HG03280 (cell line): Measurements from ENCODE around the gene MEGF8.

Experiments
- ATAC-seq: cut with Tn5 transposase; IDR thresholded peaks from one replicate; pipeline ENCODE4 v1.9.1; 2021; ENCODE audit warnings: mild to moderate bottlenecking, moderate library complexity; ENCODE audit not compliant: unreplicated experiment

The MEGF8 gene

GRCh38 chr19:42378225-42379215, 53.1 kb downstream of the MEGF8 start:
- ATAC-seq, result no peak

DNA sequence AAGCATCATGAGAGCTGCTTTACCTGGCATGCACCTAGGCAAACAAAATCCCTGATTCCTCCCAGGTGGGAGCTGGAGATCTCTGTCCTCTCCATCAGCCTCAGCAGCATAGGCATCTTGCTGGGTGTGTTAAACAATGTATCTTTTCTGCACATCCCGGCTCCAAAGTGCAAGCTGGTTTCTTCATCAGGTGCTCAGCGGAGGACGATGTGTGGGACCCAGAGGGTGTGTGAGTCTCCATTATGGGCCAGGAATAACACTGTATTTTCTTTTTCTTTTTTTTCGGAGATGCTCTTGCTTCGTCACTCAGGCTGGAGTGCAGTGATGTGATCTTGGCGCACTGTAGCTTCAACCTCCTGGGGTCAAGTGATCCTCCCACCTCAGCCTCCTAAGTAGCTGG, 54.7 kb downstream of the MEGF8 start:
- ATAC-seq, result no peak

DNA sequence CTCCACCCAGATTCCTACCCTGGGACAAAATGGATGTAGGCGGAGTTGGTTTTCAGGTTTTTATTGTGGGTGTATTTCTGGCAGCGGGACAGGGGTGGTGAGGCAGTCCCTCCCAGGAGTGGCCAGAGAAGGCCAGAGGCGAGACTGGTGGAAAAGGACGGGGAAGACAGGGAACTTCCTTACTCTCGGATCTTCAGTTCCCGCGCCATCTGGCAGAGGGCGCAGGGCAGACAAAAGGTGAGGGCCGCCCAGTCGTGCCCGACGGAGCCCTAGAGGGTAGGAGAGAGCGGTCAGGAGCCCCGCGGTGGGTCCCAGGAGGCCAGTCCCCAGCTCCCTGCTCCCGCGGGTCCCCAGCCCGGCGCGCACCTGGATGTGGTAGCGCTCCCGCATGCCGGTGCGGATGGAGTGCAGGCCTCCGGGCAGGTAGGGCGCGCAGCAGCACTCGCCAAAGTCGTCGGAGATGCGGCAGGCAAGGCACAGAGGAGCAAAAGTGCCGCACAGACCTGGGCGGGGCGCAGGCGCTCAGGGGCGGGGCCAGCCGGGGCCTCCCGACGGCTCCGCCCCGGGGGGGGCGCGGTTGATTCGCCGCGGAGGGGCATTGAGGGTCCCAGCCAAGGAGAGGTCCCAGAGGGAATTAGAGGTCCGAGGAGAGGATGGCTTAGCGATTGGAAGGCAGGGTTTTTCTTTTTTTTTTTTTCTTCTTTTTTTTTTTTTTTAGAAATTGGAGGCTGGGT, 61.7 kb downstream of the MEGF8 start:
- ATAC-seq, result peak; percentile 63

DNA sequence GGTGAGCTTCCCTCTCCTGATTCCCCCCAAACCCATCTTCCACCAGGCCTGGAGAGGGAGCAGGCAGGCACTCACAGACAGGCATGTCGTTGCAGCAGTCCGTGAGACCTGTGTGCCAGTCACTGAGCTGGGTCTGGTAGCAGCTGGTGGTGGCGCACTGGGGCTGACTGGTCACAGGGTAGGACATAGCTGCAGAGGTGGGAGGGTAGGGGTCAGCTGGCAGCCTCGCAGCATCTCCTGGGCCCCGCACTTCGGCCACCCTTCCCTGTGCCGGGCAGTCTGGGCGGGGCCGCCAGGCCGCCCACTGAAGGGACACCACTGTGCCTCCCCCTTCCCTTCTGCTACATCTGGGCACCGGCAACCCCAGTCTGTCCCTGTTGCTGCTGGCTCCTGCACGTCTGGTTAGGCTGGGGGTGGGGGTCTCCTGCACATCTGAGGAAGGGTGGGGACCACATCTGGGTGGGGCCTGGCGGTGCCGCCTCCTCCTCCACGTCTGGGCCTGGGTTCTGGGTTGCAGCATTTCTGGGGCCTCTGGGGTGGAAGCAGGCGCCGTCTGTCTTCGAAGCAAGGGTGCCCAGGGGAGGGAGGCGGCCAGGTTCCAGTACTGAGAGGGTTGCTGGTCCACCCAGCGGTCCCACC, 63.5 kb downstream of the MEGF8 start:
- no peak for ATAC-seq

GRCh38 chr19:42389899-42390298, 64.5 kb downstream of the MEGF8 start, which contains the start of gene CNFN:
Gene CNFN, minus strand, starts transcription at chr19:42390297. Its CDS starts 1,260 bp downstream, at chr19:42389037.
- no peak for ATAC-seq

- ATAC-seq, result no peak
Observed at GRCh38 chr19:42392165-42392564, 66.7 kb downstream of the MEGF8 start.

DNA sequence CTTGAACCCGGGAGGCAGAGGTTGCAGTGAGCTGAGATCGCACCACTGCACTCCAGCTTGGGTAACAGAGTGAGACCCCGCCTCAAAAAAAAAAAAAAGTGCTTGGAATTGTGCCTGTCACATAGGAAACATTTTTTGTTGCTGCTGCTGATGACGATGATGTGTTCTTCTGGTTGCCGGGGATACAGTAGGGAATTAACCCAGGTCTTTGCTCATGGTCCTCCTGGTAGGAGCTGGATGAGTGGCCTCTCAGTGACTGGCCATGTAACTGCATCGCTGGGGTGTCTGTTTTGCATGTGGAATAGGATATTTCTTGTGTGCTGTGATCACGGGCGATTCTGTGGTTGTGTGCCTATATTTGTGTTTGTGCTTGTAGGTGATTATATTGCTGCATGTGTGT, 69.3 kb downstream of the MEGF8 start:
- ATAC-seq, result no peak

DNA sequence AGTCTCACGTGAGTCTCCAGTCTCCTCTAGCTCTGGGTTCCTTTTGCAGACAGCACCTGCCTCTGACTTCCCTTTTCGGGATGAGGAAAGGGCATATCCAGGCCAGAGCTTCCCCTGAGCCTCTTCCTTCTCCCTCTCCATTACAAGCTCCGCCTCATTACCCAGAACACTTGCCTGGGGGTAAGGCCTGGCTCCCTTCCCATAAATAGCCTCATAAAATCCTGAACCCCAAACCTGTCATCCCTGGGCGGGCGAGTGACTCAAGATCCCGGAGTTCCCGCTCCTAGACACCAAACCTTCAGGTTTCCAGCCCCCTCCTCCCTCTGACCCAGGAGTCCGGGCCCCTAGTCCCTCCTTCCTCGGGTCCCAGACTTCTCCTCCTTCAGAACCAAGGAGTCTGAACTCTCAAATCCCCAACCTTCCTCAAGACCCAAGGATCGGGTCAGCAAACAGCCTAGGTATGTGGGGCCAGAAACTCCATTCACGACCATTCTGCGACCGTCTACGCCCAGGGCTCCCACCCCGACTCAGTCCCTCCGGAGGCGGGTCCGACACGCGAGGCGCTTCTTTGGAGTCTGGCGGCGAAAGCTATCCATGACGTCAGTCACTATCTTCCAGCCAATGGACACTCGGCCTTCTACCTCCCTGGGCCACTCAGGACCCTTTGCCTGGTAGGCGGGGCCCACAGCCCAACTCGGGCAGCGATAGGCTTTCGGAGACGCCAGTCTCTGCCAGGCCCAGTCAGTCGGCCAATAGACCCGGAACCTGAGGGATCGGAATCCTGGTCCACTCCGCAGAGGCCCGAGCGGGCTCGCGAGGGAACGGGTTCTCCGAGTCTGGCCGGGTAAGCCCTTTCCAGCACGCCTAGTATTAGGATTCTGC, 71.2 kb downstream of the MEGF8 start:
- peak; percentile 98 for ATAC-seq

DNA sequence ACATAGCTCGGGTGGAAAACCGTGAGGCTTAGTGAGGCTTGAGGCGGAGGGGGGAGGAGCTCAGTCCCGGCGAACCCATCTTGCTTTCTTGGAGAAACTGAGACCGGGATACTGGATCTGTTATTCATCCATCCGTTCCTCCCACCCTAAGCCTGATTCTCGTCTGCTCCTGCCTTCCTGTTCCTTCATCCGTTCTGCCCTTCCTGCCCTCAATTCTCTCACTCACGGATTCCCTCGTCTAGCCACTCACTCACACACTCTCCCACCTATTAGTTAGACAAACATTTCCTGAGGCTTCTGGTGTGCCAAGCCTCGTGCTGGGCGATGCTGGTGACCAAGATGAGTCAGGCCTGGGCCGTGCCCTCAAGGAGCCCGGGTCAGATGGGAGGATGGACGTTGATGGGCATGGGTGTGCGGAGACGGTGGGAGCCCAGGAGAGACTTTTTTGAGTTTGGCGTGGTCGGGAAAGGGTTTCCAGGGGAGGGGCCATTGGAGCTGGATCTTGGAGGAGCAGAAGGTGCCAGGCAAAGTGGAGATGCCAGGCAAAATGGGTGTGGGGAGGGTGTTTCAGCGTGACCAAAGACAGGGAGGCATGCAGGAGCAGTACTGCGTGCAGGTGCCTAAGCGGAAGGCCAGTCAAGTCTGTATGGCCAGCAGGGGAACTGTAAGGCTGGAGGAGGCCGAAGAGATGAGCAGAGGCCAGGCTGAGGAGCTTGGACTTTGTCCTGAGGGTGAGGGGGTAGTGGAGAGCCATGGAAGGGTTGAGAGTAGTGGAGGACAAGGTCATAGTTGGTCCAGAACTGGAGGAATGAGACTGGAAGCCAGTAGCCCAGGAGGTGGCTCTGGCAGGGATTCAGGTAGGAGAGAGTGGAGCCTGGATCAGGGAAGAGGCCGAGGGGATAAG, 72.1 kb downstream of the MEGF8 start:
- no peak for ATAC-seq

DNA sequence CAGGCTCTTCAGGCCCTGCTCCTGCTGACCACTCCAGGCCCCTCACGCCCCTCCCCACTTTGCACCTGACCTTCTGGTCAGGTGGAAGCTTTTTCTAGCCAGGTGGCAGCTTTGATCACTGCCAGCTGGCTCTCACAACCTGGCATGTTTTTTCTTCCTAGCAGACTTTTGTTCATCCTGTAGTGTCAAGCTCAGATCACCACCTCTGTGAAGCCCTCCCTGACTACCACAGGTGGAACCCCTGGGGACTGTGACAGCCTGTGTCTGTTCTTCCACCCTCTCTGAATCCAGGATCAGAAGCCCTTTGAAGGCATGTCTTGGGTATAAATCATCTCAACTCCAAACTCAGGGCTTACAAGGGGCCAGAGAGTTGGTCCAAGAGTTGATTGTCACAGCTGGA, 75.0 kb downstream of the MEGF8 start:
- ATAC-seq, result no peak

GRCh38 chr19:42401365-42402303, 76.2 kb downstream of the MEGF8 start:
- no peak for ATAC-seq

- ATAC-seq, result no peak
Observed at GRCh38 chr19:42402376-42403116, 77.1 kb downstream of the MEGF8 start.

- ATAC-seq, result no peak
Observed at GRCh38 chr19:42403586-42403985, 78.2 kb downstream of the MEGF8 start.

GRCh38 chr19:42406111-42406510, 80.7 kb downstream of the MEGF8 start:
- ATAC-seq, result no peak

DNA sequence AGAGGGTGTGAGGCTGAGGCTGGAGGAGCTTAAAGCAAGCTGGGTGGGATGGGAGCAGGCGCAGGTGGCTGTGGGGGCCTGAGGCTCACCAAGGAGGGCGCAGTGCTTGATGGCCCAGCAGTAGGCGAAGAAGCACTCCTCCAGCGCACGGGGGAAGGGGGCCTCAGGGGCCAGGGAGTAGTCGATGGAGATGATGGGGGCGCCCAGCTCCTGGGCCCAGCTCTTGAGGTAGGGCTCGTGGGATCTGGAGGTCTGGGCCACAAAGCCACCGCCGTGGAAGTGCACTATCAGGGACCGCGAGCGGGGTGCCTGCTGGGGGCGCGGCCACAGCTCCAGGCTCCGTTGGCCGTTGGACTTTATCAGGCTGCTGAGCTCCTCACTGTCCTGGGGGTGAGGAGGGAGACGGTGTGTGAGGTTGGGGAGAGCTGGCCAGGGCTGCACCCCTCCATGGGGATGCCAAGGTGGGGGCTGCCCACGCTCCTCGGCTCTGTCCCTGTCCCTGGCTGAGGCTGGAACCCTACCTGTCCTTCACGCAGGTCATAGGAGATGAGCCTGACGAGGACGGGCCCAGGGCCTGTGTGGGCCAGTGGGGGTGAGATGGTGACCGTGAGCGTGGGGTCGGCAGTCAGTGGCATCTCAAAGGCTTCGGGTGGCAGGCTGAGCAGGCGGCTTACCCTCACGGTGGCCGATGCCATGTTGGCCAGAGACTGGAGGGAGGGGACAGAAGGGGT, 81.8 kb downstream of the MEGF8 start:
- no peak for ATAC-seq

DNA sequence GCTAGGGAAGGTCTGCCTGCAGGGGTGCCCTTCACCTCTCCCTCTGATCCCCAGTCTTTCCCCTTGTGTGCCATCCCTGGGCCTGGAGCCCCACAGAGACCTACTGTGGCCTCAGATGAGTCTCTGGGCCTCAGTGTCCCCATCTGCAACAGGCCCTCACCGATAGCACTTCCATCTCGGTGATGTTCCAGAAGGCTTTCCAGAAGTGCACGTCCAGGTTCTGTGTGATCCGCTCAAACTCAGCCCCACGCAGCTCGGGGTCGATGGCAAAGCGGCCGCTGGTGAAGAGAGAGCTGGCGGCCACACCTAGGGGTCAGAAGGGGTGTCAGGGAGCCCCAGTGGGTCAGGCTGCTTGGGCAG, 82.4 kb downstream of the MEGF8 start:
- ATAC-seq, result no peak

- no peak for ATAC-seq
Observed at GRCh38 chr19:42409477-42409876, 84.0 kb downstream of the MEGF8 start.
